Activated CD4-positive, alpha-beta memory T cell treated with anti-CD3 and anti-CD28 coated beads for 36 hours (primary cell): ENCODE measurements around the gene TRIM61. TPM values are rescaled to one million over a fixed set of nuclear protein-coding genes. Genes with fewer than 3 reads are reported as not detected.
A peak's percentile ranks its signal among the peaks of the same experiment; 100 is the strongest.
"Not testable (repeated sequence)": the region's sequence is repeated elsewhere in the genome, so short reads cannot be mapped to it uniquely, and the experiment has no call there.

Source experiments
- CTCF ChIA-PET: fragments of 350-600 bp; sonication (Branson Sonifier 250); formaldehyde crosslinking; loops from one replicate; lab custom pipeline; 2021; ENCODE audit warnings: antibody characterized with exemption, inconsistent platforms; lab: Charles Lee
- POLR2A ChIA-PET: fragments of 350-600 bp; sonication (Branson Sonifier 250); formaldehyde crosslinking; loops from one replicate; lab custom pipeline; 2021; ENCODE audit warnings: antibody characterized with exemption; lab: Charles Lee
- DNase-seq: peaks from one replicate; pipeline ENCODE4 v3.0.0-alpha.2; 2020
- H3K27ac Mint-ChIP-seq: one replicate; pipeline ENCODE4 v1.8.0; 2021; ENCODE audit warnings: mixed read lengths
- H3K27me3 Mint-ChIP-seq: one replicate; pipeline ENCODE4 v1.8.0; 2021; ENCODE audit warnings: mixed read lengths
- H3K36me3 Mint-ChIP-seq: one replicate; pipeline ENCODE4 v1.8.0; 2021; ENCODE audit warnings: mixed read lengths
- H3K4me1 Mint-ChIP-seq: one replicate; pipeline ENCODE4 v1.8.0; 2021; ENCODE audit warnings: low read depth, mixed read lengths
- H3K4me3 Mint-ChIP-seq: one replicate; pipeline ENCODE4 v1.8.0; 2021; ENCODE audit warnings: mild to moderate bottlenecking, mixed read lengths
- H3K9me3 Mint-ChIP-seq: one replicate; pipeline ENCODE4 v1.8.0; 2021; ENCODE audit warnings: mixed read lengths
- intact Hi-C: fragments of 100-400 bp; cut with micrococcal nuclease; formaldehyde crosslinking; loops from one replicate; pipeline ENCODE4 v1.15.1; 2023
- total RNA-seq, 2 experiments: library from RNA; stranded (reverse); gene quantifications; one replicate each; pipeline ENCODE4 v1.2.3, GENCODE V29; 2021

The TRIM61 gene
- 1 to 10 TPM; 1.0 TPM for total RNA-seq

DNA sequence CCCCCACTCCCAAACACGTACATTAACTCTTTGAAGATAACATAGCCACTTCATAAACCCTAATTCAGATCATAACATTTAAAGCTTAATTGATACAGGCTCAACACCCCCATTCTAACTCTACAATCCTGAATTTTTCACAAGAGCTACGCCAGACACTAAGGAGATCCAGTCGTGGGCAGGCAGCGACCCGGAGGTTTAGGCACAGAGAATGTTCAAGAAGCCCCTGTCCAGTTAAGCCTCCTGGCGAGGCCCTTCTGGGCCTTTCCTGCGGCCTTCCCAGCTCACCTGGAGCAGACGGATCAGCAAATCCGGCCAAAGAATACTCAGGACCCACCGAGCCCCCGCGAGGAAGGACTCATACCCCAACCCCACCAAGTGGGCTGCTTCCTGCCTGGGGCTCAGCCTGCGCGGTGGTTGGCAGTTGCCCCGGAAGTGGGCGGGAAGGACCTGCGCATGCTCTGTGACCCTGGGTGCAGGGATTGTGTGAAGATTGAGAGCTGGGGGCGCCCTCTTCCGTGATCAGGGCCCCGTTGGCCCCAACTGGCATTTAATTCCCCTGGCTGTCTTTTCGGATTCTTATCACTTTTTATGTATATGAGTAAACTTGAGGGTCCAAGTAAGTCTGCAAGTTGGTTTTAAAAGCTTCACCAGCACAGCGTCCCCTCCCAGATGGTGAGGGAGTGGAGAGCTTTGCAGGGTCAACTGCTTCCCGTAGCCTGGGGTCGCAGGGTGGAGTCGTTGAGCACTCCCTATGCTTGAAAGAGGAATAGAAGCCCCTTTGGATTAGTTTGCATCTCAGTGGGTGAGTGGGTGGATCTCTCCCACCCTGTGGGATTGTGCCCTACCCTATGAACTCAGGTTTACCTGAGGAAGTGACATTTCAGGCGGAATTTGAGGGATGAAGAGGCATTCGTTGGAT, at the start of gene TRIM61:
TSS of gene TRIM61 (minus strand) at position 415 of the 922 bp plus-strand sequence. CDS start 7,655 bp downstream, outside the sequence.
- H3K27ac Mint-ChIP-seq = peak within 1 kb of the TSS; percentile 59
- intact Hi-C loops = loop anchor here (1.0 kb wide), 1 partner anchor 21 kb away; no protein-coding TSS in a partner anchor
- peak; percentile 69 for DNase-seq
- ChIA-PET POLR2A (interaction anchor here (0.7 to 1.1 kb wide), 2 partner anchors 20 kb away, joined by 3 to 4 read pairs; no protein-coding TSS in a partner anchor), CTCF (no interaction called here)
- H3K4me1 Mint-ChIP-seq = no peaks in the 10 kb centered on the region
- H3K27me3 Mint-ChIP-seq = peaks cover 4% of the 10 kb centered on the region
- no peaks in the 10 kb centered on the region for H3K36me3 Mint-ChIP-seq
- H3K4me3 Mint-ChIP-seq = peak within 1 kb of the TSS; percentile 73
- H3K9me3 Mint-ChIP-seq = peaks cover 2% of the 10 kb centered on the region

DNA sequence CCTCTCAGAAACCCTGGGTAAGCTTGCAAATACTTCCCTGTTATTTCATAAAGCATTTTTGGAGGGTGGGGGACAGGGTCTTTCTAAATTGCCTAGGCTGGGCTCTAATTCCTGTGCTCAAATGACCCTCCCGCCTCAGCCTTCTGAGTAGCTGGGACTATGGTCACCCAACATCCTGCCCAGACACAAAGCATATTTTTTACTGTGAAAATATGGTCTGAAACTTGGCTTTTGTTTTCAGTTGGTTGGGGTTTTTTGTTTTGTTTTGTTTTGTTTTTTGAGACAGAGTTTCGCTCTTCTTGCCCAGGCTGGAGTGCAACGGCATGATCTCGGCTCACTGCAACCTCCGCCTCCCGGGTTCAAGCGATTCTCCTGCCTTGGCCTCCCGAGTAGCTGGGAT, 48.3 kb upstream of the TRIM61 start:
- CTCF ChIA-PET, H3K36me3 Mint-ChIP-seq, H3K27ac Mint-ChIP-seq: not testable (repeated sequence)

DNA sequence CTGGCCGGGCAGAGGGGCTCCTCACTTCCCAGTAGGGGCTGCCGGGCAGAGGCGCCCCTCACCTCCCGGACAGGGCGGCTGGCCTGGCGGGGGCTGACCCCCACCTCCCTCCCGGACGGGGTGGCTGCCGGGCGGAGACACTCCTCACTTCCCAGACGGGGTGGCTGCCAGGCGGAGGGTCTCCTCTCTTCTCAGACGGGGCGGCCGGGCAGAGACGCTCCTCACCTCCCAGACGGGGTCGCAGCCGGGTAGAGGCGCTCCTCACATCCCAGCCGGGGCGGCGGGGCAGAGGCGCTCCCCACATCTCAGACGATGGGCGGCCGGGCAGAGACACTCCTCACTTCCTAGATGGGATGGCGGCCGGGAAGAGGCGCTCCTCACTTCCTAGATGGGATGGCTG, 42.5 kb upstream of the TRIM61 start:
- H3K27ac Mint-ChIP-seq, H3K9me3 Mint-ChIP-seq, CTCF ChIA-PET, H3K4me3 Mint-ChIP-seq, POLR2A ChIA-PET, H3K36me3 Mint-ChIP-seq, H3K4me1 Mint-ChIP-seq, DNase-seq, intact Hi-C loops, H3K27me3 Mint-ChIP-seq: not testable (repeated sequence)

More for the DNA sequence above, 48.3 kb upstream of the TRIM61 start:
- H3K4me1 Mint-ChIP-seq, intact Hi-C loops, POLR2A ChIA-PET, DNase-seq, H3K27me3 Mint-ChIP-seq, H3K9me3 Mint-ChIP-seq, H3K4me3 Mint-ChIP-seq: not testable (repeated sequence)

DNA sequence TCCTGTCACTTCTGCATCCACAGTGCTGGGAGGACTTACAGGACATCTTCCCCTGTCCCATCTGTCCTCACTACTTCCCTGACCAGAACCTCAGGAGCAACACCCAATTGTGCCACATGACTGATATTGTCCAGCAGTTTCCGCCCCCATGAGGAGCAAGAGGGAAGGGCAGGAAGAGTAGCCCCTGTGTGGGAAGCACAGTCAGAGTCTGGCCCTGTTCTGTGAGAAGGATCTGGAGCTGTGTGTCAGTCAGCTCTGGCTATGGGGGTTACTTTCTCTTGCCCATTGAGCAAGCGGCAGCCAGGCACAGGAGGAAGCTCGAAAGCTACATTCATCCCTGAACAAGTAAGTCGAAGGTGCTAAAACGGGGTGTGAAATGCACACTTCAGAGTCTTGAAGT, 39.5 kb upstream of the TRIM61 start:
- intact Hi-C loops = no loop called here
- no peak overlapping the region for H3K27ac Mint-ChIP-seq
- ChIA-PET CTCF (no interaction called here), POLR2A (no interaction called here)
- no peak overlapping the region for H3K4me3 Mint-ChIP-seq
- no peaks in the 10 kb centered on the region for H3K9me3 Mint-ChIP-seq
- no peaks in the 10 kb centered on the region for H3K4me1 Mint-ChIP-seq
- no peaks in the 10 kb centered on the region for H3K36me3 Mint-ChIP-seq
- no peak for DNase-seq
- peaks cover 6% of the 10 kb centered on the region for H3K27me3 Mint-ChIP-seq

DNA sequence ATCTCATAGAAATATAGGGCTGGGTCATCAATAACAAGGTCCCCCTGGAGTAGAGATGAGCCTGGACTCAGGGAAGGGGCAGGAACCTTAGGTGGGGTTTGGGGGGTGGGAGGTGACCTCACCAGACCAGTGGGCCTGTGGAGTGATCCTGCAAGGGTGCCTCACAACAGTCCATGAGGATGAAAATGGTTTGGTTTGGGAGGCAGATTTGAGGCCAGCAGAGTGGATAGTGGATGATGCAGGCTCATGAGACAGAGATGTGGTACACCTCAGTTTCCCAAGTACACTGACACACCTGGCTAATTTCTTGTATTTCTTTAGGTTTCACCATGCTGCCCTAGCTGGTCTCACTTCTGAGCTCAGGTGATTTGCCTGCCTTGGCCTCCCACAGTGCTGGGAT, 36.2 kb upstream of the TRIM61 start:
- Mint-ChIP-seq H3K4me3 (no peak overlapping the region), H3K4me1 (peaks cover 10% of the 10 kb centered on the region), H3K36me3 (no peaks in the 10 kb centered on the region), H3K27ac (no peak overlapping the region), H3K9me3 (no peaks in the 10 kb centered on the region), H3K27me3 (peaks cover 15% of the 10 kb centered on the region)
- DNase-seq = no peak
- ChIA-PET POLR2A (no interaction called here), CTCF (no interaction called here)
- intact Hi-C loops = no loop called here

DNA sequence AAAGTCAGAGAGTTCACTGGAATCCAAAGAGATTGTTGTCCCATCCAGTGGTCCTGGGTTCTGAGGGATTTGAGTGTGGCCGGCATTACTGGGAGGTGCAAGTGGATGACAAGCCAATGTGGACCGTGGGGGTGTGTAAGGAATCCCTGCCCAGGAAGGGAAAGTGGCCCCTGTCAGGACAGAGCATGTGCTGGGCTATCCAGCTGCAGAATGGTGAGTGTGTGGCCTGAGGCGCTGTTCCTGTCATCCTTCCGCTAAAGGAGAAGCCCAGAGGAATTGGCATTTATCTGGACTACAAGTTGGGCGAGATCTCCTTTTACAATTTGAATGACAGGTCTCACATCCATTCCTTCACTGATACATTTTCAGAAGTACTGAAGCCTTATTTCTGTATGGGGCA, 33.9 kb upstream of the TRIM61 start:
- intact Hi-C loops = no loop called here
- Mint-ChIP-seq H3K36me3 (no peaks in the 10 kb centered on the region), H3K4me1 (peaks cover 10% of the 10 kb centered on the region), H3K9me3 (no peaks in the 10 kb centered on the region), H3K27ac (no peak overlapping the region), H3K27me3 (peaks cover 15% of the 10 kb centered on the region), H3K4me3 (no peak overlapping the region)
- no peak for DNase-seq
- ChIA-PET CTCF (no interaction called here), POLR2A (no interaction called here)

DNA sequence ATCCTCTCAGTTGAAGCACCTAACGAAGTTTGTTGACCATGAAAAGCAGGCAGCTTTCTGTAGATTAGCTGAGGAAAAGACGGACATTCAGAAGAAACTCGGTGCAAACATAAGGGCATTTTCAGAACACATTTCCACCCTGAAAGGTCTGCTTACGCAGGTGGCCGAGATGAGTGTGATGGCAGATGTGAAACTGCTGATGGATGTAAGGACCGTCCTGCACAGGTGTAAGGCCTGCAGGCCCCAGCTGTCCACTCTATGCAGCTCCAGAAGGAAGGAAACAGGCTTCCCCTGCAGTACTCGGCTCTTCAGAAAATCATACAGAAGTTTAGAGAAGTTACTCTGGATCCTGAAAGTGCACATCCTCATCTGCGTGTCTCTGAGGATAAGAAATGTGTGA, 33.5 kb upstream of the TRIM61 start:
- Mint-ChIP-seq H3K27ac (no peak overlapping the region), H3K4me1 (peaks cover 10% of the 10 kb centered on the region), H3K27me3 (peaks cover 15% of the 10 kb centered on the region), H3K36me3 (no peaks in the 10 kb centered on the region), H3K4me3 (no peak overlapping the region), H3K9me3 (no peaks in the 10 kb centered on the region)
- ChIA-PET CTCF (no interaction called here), POLR2A (no interaction called here)
- no peak for DNase-seq
- intact Hi-C loops = no loop called here

DNA sequence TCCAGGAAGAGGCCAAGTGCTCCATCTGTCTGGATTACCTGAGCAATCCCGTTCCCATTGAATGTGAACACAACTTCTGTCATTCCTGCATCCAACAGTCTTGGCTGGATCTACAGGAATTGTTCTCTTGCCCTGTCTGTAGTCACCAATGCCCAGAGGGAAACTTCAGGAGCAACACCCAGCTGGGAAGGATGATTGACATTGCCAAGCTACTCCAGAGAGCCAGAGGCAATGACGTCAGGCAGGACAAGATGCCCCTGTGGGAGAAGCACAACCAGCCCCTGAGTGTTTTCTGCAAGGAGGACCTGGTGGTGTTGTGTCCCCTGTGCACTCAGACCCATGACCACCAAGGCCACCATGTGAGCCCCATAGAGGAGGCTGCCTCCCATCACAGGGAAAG, 33.0 kb upstream of the TRIM61 start:
- Mint-ChIP-seq H3K27ac (no peak overlapping the region), H3K4me1 (peaks cover 10% of the 10 kb centered on the region), H3K9me3 (no peaks in the 10 kb centered on the region), H3K36me3 (no peaks in the 10 kb centered on the region), H3K27me3 (peaks cover 15% of the 10 kb centered on the region), H3K4me3 (no peak overlapping the region)
- ChIA-PET CTCF (no interaction called here), POLR2A (no interaction called here)
- intact Hi-C loops = no loop called here
- DNase-seq = no peak

DNA sequence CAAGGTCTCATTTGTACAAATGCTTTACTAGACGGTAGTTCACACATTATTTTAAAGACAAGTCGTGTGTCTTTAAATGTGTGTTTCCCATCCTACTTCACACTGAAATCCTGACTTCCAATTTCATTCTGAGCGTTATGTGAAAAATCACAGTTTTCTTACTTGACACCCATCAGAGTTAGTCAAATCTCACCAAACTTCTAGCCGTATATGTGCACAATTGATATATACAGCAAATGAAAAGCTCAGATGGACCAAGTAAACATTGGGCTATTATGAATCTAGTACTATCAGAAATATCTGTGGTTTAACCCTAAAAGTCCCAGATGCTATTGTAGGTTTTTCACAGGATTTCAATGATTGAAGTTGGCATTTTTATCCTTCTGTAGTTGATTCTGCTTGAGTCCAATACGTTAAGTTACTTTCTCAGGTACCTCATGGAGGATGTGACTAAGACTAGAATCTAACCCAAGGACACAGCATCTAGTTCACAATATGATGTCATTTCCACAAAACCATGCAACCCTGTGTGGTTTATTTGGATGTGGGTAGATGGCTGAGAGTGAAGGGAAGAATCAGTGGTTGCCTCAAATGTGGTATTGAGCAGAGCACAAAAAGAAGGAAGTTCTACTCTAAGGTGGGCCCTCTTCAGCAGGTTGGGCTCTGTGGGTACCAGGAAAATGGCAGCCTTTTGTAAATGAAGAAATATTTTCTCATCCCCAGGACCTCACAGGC, 32.2 kb upstream of the TRIM61 start:
- H3K4me3 Mint-ChIP-seq = no peak overlapping the region
- no peak overlapping the region for H3K27ac Mint-ChIP-seq
- H3K4me1 Mint-ChIP-seq = peaks cover 10% of the 10 kb centered on the region
- H3K36me3 Mint-ChIP-seq = no peaks in the 10 kb centered on the region
- peak; percentile 28 for DNase-seq
- peaks cover 12% of the 10 kb centered on the region for H3K27me3 Mint-ChIP-seq
- ChIA-PET CTCF (no interaction called here), POLR2A (no interaction called here)
- intact Hi-C loops = no loop called here
- no peaks in the 10 kb centered on the region for H3K9me3 Mint-ChIP-seq

DNA sequence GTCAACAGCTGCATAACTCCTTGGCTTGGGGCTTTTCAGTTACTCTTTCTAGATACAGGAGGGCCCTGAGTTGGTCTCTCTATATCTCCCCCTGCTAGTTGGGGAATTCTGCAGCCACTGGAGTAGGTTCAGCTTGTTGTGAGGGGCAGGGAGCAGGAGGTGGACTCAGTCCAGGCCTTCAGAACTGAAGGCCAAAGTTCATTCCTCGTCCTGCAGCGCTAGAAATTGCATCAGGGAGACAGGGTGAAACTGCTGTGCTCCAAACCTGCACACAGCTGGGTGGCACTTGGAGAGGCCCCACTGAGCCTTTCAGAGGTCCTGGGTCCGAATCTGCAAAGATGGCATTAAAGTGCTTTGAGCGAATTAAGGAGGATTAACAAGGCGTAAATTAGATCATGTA, 29.4 kb upstream of the TRIM61 start:
- Mint-ChIP-seq H3K27me3 (peaks cover 8% of the 10 kb centered on the region), H3K36me3 (no peaks in the 10 kb centered on the region), H3K4me1 (peaks cover 10% of the 10 kb centered on the region), H3K27ac (no peak overlapping the region), H3K4me3 (no peak overlapping the region), H3K9me3 (no peaks in the 10 kb centered on the region)
- ChIA-PET POLR2A (no interaction called here), CTCF (no interaction called here)
- intact Hi-C loops = no loop called here
- no peak for DNase-seq

DNA sequence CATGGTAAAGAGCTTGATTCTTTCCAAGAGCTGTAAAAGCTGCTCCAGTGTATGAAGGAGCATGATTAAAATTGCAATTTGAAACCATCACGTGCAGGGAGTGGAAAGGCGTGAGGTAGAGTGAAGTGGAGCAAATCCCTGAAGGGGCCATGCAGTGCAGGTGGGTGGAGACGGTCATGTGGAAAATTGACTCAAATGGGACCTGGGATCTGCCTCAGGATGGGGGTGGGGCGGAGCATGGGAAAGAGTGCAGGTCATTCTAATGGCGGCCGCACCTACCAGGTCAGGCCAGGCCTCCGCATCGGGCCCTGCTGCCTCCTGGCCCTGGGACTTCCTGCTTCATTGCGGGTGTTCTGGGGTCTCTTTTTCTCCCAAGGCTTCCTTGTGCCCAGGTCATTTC, 29.0 kb upstream of the TRIM61 start:
- ChIA-PET CTCF (no interaction called here), POLR2A (no interaction called here)
- Mint-ChIP-seq H3K9me3 (no peaks in the 10 kb centered on the region), H3K27ac (no peak overlapping the region), H3K4me3 (no peak overlapping the region), H3K36me3 (no peaks in the 10 kb centered on the region), H3K4me1 (peaks cover 10% of the 10 kb centered on the region), H3K27me3 (peaks cover 7% of the 10 kb centered on the region)
- intact Hi-C loops = no loop called here
- DNase-seq = no peak

DNA sequence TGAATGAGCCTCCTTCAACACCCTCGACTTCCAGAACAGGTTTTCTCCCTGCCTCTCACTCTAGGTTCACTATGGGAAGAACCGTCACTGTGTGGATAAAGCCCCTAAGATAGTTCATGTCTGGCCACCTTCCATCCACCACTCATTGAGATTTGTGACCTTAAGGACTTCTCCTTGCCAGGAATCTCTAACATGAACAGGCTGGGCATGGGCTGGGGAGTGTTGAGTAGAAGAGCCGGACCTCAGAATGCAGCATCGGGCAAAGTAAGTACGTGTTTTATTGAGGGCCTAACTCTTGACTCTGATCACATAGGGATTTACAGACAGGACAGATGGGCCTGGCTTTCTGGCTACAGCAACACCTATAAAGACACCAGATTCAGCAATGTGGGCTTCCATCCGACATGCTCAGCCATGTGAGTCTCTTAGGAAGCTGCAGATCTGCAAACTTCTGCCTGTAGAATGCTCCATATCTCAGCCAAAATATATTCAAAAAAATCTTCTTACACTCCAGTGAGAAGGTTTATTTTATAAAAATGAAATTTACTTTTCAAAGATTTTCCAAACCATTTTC, 28.0 kb upstream of the TRIM61 start:
- Mint-ChIP-seq H3K4me1 (peaks cover 10% of the 10 kb centered on the region), H3K27me3 (no peaks in the 10 kb centered on the region), H3K27ac (no peak overlapping the region), H3K4me3 (no peak overlapping the region), H3K9me3 (no peaks in the 10 kb centered on the region), H3K36me3 (no peaks in the 10 kb centered on the region)
- ChIA-PET POLR2A (no interaction called here), CTCF (no interaction called here)
- intact Hi-C loops = no loop called here
- DNase-seq = no peak
